Hindlimb muscle (tissue), 1 donor: ENCODE data around the gene GABRR3. TPM values are rescaled to one million over a fixed set of nuclear protein-coding genes. Genes with fewer than 3 reads are reported as not detected.

ENCODE experiments used
- DNase-seq: peaks from one replicate; pipeline ENCODE4 v3.0.0-alpha.2; 2013
- polyA plus RNA-seq: library from polyadenylated mRNA; unstranded; fragments of 120-200 nt; gene quantifications from one replicate; pipeline ENCODE4 v1.2.1, GENCODE V29; 2013; ENCODE audit not compliant: insufficient read length

GABRR3 gene
- polyA plus RNA-seq, 1 donor, result not detected

DNA sequence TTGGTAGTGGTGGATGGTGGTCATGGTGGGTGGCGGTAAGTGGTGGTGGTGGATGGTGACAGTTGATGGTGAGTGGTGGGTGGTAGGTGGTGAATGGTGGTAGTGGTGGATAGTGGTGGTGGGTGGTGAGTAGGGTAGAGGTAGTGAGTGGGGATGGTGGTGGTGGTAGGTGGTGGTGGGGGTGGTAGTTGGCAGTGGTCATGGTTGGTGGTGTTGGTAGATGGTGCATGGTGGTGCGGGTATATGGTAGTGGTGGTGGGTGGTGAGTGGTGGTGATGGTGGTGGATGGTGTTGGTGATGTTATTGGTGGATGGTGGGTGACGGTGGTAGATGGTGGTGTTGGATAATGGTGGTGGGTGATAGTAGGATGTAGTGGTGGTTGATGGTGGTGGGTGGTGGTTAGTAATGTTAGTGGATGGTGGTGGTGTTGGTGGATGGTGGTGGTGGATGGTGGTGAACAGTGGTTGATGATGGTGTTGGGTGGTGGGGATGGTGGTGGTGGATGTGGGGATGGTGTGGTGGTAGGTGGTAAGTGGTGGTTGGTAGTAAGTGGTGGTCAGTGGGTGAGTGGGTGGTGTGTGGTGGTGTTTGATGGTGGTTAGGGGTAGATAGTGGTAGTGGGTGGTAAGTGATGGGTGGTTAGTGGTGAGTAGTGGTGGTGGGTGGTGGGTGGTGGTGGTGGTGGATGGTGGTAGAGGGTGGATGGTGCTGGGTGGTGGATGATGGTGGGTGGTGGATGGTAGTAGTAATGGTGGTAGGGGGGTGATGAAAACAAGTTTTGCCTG is 46.1 kb downstream of the GABRR3 start:
- DNase-seq, result no peak

DNA sequence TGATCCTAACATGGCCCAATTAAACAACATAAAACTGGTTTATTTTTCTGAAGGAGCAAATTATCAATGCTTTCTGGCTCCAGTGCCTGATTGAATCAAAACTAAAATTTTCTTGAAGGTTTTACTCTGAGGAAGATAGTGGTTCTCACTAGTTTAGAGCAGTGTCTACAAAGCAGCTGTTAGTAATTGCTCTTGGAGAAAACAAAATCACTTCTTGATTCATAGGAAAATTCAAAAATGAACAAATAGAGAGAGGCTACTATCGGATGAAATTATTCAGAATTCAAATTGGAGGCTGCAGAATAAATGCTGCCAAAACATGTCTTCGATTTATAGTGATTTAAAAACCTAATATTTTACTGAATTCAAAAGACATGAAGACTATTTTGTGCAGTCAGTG is 47.8 kb downstream of the GABRR3 start:
- no peak for DNase-seq

DNA sequence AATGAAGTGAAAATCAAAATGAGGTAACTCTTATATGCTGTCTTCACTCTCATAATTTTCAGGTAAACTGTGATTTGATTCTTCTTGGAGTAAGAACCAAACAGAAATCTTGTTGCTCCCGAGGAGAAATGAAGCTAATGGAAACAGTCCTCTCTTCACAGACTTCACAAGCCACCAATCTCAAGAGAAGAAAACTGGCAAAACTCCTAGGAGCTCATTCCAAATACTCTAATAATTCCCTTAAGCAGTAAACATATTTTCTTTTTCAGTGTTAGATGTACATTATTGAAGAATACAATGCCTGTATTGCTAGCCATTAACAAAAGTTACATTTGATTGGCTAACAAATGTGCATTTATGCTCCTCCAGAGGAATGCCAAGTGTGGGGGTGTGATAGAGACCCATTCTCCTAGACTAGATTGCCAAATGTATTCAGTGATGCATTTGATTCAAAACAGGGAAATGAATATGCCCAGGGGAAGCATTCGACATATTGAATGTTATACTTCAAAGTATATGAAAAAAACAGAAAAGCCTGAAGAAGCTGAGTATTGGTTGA is 51.1 kb downstream of the GABRR3 start:
- DNase-seq, result peak; percentile 81

DNA sequence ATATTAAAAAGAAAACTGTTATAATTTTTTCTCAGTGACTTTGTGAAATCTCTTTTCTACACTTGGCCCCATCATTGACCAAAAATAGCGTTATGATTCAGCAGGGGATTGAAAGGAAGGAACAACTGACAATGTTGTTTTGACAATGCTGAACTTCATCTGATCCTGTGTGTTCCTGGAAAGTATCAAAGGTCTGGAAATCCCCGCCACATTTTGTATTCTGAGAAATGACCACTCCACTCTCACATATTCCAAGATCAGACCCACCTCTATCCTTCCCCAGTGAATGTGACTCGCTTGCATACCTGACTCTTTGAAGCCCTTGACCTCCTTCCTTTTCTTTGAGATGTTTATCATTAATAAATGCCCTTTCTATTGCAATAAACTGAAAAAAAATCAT is 53.2 kb downstream of the GABRR3 start:
- DNase-seq, result peak; percentile 71

DNA sequence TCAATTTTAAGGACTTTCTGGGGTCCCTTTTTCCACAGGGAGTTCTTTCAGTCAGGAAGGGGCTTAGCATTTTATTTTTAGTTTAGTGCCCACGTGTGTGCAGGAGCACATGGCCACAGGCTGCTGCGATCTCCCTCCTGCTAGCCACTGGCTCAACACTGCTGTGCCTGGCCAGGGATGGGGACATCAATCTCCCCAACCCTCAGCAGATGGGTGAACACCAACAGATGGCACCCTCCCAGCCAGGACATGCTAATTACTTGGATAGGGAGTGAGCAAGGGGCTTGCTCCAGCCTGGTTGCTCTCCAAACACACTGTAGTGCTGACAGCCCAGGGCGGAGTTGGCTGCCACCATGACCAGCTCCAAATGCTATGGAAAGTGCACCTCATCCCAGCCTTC is 55.5 kb downstream of the GABRR3 start:
- no peak for DNase-seq

DNA sequence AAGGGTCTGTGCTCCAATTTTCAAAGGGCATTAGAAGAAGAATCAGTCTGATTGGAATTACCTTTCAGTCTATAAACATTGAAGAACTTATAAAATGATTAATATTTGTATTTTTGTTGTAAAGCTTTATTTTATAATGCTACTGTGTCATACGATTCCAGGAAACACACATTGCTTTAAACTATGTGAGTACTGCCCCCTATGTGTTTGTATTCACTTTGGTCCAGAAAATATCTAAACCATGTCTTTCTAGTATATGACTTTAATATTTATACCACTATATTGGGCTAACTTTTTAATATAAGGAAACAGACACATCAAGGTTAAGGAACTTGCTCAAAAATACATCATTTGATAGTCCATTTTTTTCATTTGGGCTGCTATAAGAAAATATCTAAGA is 59.6 kb downstream of the GABRR3 start:
- no peak for DNase-seq

DNA sequence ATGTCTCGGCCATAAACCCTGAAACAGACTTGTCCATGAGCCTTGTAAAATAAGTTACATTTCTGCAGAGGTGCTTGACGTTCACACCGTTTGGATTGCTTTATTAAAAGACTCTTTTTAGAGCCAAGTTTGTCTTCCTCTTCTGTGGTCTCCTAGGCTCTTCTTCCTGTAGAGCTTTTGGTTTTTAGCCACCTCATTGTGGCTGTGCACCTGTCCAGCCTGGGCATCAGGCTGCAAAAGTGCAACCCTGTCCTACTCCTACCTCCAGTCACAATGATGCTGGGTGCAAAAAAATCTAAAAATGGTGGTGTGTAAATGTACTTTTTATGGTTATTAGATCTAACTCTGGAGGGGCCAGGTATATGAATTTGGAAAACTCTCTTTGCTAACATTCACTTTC is 60.1 kb downstream of the GABRR3 start:
- no peak for DNase-seq

DNA sequence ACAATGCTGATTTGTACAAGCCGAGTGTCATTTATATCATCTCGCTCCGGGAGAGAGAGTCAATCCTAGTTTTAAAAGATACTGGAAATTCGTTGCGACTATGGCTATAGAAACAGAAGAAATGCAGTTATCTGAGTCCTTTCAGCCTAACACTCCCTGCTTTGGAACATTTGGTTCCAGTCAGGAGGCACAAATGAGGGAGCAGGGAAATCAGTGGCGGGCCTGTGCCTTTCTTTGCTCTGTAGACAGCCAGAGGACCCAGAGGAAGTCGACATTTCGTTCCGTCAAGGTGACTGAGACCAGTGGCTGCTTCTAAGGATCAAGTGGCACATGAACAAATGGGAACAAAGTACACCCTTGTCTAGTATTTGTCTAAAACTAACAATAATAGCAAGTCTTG is 62.1 kb downstream of the GABRR3 start:
- DNase-seq, result no peak

DNA sequence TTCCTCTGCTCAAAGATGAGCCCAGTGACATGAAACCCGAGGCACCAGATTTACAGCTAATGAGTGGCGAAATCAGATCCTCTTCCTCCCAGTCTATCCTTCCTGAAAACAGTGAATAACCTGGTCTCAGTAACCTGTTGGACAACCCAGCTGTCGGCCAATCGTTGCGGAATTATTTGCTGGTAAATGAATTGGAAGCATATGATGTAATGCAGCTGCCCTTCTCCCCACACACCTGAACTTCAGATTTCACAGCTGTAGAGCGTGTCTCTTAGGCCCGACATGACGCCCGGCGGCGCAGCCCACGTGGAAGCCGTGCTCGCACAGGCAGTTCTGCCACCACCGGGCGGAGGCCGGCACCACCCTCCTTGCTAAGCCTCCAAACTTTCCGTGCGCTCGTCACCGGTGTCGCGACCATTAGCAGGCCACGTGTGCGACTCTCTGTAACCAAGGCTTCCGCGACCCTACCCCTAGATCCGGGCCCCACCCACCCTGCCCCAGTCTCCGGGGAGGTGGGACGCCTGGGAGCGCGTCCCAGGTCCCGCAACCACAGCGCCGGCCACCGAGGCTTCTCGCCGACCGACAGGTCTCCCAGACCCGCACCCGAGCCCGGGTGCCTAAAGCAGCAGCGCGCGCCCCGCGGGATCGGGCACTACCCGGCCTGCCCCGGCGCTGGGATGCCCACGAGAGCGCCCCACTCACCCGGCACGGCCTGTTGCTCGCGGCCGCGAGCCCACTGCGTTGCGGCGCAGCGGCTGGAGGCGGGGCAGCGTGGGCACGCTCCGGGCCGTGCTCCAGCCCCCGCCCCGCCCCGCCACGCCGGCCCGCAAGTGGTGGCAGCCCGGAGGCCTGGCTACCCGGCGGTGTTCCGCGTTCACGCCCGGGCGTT is 63.2 kb downstream of the GABRR3 start, which contains the start of gene RIOX2:
TSS of gene RIOX2 (minus strand) at position 753 of the 889 bp plus-strand sequence. CDS start 4,838 bp downstream, outside the sequence.
- DNase-seq, result peak; percentile 73

DNA sequence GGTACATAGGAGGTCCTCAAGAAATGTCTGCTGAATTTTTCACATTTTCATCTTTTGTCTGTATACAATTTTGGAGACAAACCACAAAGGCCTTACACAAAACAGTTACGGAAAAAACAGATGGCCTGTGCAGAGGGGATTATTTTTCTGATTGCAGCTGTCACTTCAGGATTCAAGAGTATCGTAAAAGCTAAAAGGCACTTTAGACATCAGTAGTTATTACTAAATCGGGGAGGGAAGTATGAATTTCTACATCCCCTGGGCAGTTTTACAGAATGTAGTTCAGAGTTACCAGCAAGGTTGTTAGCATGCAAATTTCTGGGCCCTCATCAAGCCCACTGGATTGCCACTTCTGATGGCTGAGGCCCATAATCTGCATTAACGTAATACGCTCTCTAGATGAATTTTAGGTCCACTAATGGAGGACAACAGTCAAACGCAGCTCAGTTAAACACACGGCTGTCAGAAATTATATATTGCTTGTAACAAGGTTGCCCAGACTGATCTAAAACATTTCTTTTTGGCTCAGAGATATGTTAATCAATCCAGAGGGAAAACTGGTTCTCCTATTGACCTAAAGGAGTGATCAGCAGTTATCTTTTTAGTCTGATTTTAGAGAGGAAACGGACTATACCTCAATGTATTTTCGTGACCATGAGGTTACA is 64.0 kb downstream of the GABRR3 start:
- DNase-seq, result no peak

DNA sequence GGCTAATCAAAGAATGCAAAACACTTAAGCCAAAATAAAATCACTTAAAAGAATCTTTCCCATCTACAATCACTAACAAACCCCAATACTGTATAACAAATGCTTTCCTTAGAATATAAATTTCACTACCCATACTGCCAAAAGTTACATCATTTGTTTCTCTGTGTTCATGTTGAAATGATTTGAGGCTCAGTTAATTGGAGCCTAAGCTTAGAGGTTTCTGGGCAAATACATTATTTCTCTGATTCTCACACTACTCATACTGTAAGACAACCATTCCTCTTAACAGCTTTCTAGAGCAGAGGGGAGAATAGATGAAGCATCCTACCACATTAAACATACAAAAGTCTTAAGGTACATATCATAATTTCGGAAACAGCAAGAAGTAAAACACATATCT is 65.0 kb downstream of the GABRR3 start:
- DNase-seq, result peak; percentile 50

DNA sequence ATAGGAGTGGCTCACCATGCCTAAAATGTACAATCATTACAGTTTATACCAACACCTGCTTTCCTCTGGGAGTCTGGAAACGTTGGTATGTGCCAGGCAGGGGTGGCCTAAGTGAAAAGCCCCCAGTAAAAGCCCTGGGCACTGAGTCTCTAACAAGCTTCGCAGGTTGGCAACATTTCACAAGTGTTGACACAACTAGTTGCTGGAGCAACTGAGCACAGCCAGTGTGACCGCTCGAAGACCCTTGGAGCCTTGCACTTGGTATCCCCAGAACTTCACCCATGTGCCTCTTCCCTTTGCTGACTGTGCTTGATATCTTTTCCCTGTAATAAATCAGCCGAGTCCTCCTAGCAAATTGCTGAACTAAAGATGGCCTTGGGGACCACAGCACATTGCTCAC is 65.6 kb downstream of the GABRR3 start:
- DNase-seq, result no peak

DNA sequence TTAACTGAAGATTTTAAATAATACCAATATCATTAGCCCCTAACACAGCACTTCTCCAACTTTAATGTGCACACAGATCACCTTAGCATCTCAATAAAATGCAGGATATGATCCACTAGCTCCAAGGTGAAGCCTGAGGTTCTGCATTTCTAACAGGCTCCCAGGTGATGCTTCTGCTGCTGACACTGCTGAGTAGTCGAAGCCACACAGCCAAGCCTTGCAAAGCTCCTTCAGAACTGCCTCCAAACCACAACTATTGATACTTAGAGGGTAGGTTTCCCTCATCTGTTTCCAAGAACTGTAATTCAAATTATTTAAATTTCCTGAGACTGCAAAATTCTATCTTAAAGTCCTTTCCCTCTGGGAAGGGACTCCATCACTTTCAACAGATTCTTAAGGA is 66.7 kb downstream of the GABRR3 start:
- DNase-seq, result no peak

DNA sequence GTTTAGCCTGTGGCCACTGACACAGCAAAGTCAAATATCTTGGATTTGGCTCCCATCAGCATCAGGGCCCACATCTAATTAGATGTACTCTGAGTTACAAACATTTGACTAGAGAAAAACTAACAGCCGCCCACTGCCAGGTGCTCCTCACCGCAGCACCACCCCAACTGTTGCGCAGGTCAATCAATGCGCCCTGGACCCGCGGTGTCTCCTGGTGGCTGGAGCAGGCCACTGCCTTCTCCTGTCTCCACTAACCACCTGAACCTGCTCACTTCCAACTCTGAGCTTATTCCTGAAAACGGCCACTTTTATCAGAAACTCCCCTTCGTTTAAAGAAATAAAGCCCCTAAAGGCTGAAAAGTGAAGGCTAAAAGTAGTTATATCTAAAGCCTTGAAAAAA is 67.1 kb downstream of the GABRR3 start:
- DNase-seq, result no peak

DNA sequence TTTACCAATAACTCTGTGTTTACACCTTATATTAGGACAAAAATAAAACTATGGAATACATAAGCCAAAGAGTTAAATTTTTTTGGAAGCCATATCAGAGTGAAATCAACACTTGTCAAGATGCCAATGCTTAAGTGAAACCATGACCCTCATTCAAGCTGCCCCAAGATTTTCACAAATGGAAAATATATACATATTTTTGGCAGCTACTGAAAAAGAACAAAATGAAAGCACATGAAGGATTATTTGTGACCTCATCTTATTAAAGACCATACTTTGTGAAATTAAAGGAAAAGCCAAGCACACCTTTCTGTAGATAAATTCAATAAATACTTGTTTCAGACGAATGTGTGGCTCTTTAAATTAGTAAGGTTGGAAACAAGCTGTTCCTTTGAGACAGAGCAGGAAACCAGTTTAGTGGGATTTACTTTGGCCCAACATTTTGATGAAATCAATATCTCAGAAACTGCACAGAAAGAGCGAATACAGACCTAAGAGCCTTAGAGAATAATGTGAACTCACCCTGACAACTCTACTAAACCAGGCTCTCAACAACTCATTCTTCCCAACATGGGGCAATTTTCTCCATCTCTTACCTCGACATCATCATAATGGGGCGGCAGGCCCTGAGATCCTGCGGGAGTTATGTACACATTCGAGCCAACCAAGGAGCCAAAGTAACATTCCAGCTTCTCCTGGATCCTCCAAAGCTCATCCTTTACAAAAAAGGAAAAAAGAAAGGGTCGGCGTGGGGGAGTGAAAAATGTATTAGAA is 73.9 kb downstream of the GABRR3 start:
- peak; percentile 63 for DNase-seq

DNA sequence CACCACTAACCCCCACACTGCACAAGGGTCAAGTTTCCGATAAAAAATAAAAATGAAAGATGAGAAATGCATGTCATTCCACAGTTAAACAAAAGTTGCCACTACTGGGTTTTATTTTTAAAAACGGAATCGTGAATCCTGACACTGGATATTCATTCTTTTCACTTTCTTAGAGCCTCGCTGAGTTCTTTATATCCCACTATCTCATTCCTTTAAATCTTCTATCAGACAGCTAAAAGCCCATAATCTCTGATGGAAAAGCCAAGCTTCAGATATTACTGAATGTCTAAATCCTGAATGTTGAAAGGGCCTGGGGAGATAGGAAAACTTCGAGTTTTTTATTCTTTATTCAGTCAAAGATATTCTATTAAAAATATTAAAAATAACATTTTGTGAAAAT is 74.6 kb downstream of the GABRR3 start:
- no peak for DNase-seq

DNA sequence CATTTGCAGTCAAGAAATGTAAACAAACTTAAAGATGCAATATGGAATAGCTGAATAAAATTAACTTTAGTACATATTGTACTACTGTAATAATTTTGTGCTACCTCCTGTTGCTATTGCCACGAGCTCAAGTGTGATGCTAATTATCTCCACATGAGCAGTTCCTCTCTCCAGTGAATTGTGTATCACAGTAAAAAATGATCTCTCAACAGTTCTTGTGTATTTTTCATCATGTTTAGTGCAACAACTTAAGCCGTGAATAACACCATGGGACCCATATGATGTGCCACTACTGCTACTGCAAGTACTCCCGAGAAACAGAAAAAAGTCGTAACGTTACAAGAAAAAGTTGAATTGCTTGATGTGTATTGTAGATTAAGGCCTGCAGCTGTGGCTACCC is 75.2 kb downstream of the GABRR3 start:
- DNase-seq, result no peak

DNA sequence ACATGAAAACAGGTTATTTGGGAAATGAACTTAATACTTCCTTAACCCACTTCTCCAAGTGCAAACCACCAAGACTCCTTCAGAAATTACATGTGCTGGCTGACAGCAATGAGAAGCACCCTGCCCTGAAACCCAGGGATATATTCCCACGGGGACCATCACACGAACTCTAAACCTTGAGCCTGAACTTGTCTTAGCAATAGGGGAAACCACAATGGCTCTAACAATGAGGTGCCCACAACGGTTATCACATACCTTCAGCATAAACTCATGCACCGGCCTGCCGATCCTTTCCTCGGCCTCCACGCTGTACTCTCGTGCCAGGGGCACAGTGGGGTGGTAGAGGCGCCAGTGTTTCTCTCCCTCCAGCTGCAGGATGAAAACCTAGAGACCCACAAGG is 76.3 kb downstream of the GABRR3 start:
- no peak for DNase-seq

DNA sequence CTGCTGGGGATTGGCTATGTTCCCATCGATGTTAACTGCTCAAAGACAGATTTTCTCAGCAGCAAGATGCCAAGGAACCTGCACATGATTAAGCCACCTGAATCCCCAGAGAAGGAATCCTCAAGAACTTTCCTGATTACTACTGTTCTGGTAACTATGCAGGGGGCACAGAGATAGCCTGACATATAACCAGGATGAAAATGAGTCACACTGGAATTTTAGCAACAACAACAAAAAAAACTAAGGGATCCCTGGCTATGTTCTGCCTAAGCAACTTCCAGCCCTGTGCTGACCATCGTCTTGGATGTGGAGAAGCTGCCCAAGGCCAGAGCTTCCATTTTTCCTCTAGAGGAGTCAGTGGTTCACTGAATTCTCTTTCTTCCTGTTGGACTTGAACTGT is 76.7 kb downstream of the GABRR3 start:
- DNase-seq, result no peak

DNA sequence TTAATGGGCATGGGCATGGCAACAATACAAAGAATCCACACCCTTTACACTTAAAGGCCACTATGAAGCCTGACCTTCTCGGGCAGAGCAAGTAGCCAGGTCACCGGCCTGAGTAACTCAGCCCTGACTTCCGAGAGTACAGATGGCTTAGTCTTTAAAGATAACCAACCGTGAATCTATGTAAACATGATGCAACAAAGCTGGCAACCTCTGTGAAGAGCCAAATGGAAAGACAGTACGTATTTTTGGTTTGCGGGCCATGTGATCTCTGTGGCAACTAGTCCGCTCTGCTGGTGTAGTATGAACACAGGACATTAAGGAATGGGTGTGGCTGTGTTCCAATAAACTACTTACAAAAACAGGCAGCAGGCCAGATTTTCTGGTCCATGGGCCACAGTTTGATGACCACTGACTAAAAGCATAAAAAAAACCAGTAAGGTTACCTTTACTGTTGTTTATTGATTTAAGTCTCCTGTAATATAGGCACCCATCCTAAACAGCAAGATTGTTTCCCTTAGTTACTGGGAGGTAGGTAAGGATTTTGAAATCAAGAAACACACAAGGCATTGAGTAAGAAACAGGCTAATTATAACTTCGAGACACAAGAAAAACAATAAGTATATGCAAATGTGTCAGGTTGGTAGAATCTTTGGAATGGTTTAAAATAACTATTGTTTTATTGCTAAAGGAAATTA is 77.4 kb downstream of the GABRR3 start:
- DNase-seq, result no peak

DNA sequence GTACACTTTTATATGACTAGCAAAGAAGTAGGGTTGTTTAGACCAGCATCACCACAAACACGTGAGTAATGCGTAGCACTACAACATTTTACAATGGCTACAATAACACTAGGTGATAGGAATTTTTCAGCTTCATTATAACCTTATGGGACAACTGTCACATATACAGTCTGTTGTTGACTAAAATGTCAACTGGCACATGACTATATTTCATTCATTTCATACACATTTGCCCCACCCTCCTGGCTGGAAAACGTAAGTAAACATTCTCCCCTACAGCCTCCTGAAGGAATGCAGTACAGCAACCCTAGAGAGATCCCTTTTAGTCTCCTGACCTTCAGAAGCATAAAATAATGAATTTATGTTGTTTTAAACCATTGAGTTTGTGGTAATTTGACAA is 79.1 kb downstream of the GABRR3 start:
- no peak for DNase-seq
